Upper lobe of left lung (tissue), 6 donors: ENCODE data around the gene SMARCD2. TPM values are rescaled to one million over a fixed set of nuclear protein-coding genes. Genes with fewer than 3 reads are reported as not detected.
"Not testable (repeated sequence)": the region's sequence is repeated elsewhere in the genome, so short reads cannot be mapped to it uniquely, and the experiment has no call there.

Experiments used
- ATAC-seq, 2 donors: fragments of 200-7000 bp; cut with Tn5 transposase; one replicate each; pipeline ENCODE4 v1.9.1; 2022; ENCODE audit warnings: mild to moderate bottlenecking in 2 of 2, moderate library complexity in 2 of 2; ENCODE audit not compliant: low FRiP score in 2 of 2
- DNase-seq, 2 donors: peaks; one replicate each; pipeline ENCODE4 v3.0.0-alpha.2; 2019 to 2020
- H3K27ac ChIP-seq, 4 donors: fragments of 200-600 bp; sonication (generic); one replicate each; pipeline ENCODE4 v1.5.1; 2016 to 2019
- H3K27me3 ChIP-seq, 4 donors: fragments of 200-600 bp; sonication (generic); one replicate each; pipeline ENCODE4 v1.5.1; 2017 to 2019
- H3K36me3 ChIP-seq, 4 donors: fragments of 200-600 bp; sonication (generic); one replicate each; pipeline ENCODE4 v1.5.1; 2016 to 2019
- H3K4me1 ChIP-seq, 4 donors: fragments of 200-600 bp; sonication (generic); one replicate each; pipeline ENCODE4 v1.5.1; 2018 to 2019
- H3K4me3 ChIP-seq, 4 donors: fragments of 200-600 bp; sonication (generic); one replicate each; pipeline ENCODE4 v1.5.1; 2017 to 2019; ENCODE audit warnings: mild to moderate bottlenecking in 2 of 4, moderate library complexity in 1 of 4
- H3K9me3 ChIP-seq, 4 donors: fragments of 200-600 bp; sonication (generic); one replicate each; pipeline ENCODE4 v1.5.1; 2018 to 2019
- EP300 ChIP-seq, 4 donors: sonication (generic); formaldehyde crosslinking; IDR thresholded peaks; one replicate each; pipeline ENCODE4 v1.5.1; 2017; ENCODE audit warnings: antibody characterized with exemption in 4 of 4, control low read depth in 2 of 4
- POLR2A ChIP-seq, 4 donors: fragments of 450-650 bp; IDR thresholded peaks; one replicate each; pipeline ENCODE4 v1.5.1; 2016 to 2017; ENCODE audit warnings: antibody characterized with exemption in 4 of 4, mild to moderate bottlenecking in 2 of 4
- POLR2AphosphoS5 ChIP-seq, 2 donors: sonication (generic); formaldehyde crosslinking; IDR thresholded peaks; one replicate each; pipeline ENCODE4 v1.5.1; 2017; ENCODE audit warnings: antibody characterized with exemption in 2 of 2
- WGBS, 2 donors: methylation state at CpG; one replicate each; pipeline ENCODE4 v1.1.5; 2017 to 2018; 5-methylcytosine and 5-hydroxymethylcytosine counted together
- total RNA-seq, 6 donors: library from RNA; depleted of rRNA in 4 of 6; stranded (reverse); fragments of >200 nt in 4 of 6; gene quantifications; one replicate each; pipeline versions ENCODE4 v1.1.0 to v1.2.1, GENCODE V29; 2016 to 2021
- TF ChIP-seq, protein P1 (sequence below), 6 experiments: fragments of 450-650 bp in 4 of 6; fragments of 200-600 bp in 2 of 6; sonication (generic) in 2 of 6; IDR thresholded peaks; one replicate each; pipeline ENCODE4 v1.5.1; 2016 to 2019; ENCODE audit warnings: antibody characterized with exemption in 6 of 6
- donor health status: DM: no; HTN: no; CAD: no; lungs with moderate emphysema.
- donor health status: DM: no; HTN: yes; CAD: no; lungs with severe emphysema.

SMARCD2 gene
- total RNA-seq, 6 donors from 2014 or later: 77.0 to 137 (median 95.7) TPM

DNA sequence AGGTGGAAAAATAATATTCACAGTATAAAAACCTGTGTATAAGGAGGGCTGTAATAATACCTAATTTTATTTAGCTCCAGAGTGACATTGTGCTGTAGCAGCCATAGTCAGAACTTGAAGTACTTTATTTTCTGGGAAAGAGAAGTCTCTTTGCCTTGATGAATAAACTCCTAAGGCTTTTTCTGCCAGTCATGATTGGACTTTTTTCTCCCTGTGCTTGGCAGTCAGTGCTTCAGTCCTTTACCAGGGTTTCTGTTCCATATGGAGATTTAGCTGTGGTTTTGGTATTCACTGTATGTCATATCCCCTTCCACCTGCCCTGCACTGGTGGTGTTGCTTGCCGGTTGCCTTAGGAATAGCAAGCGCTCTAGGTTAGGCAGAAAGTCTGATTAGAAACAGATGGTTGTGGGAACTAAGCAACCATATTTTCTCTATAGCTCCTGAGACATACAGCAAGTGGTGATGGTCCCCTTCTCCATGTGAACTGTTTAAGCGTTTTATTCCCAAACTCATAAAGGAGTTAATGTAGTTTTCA is 43.8 kb downstream of the SMARCD2 start:
- Histone ChIP-seq H3K27me3 (no peaks in the 10 kb centered on the region), H3K36me3 (peaks cover 40 to 100% (median 92%) of the 10 kb centered on the region in 4 donors), H3K27ac (no peak overlapping the region), H3K4me3 (no peak overlapping the region), H3K4me1 (no peaks in the 10 kb centered on the region), H3K9me3 (no peaks in the 10 kb centered on the region)
- WGBS, 2 donors: 93 to 97% methylated on average over 3 of the region's 3 CpGs
- TF ChIP-seq POLR2AphosphoS5 (IDR thresholded peaks at IDR 0.05) (no peak), EP300 (IDR thresholded peaks at IDR 0.05) (no peak), POLR2A (IDR thresholded peaks at IDR 0.05) (no peak)
- TF ChIP-seq, protein P1, sequence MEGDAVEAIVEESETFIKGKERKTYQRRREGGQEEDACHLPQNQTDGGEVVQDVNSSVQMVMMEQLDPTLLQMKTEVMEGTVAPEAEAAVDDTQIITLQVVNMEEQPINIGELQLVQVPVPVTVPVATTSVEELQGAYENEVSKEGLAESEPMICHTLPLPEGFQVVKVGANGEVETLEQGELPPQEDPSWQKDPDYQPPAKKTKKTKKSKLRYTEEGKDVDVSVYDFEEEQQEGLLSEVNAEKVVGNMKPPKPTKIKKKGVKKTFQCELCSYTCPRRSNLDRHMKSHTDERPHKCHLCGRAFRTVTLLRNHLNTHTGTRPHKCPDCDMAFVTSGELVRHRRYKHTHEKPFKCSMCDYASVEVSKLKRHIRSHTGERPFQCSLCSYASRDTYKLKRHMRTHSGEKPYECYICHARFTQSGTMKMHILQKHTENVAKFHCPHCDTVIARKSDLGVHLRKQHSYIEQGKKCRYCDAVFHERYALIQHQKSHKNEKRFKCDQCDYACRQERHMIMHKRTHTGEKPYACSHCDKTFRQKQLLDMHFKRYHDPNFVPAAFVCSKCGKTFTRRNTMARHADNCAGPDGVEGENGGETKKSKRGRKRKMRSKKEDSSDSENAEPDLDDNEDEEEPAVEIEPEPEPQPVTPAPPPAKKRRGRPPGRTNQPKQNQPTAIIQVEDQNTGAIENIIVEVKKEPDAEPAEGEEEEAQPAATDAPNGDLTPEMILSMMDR (IDR thresholded peaks at IDR 0.05): no peak
- DNase-seq (no peak), ATAC-seq (no peak)

DNA sequence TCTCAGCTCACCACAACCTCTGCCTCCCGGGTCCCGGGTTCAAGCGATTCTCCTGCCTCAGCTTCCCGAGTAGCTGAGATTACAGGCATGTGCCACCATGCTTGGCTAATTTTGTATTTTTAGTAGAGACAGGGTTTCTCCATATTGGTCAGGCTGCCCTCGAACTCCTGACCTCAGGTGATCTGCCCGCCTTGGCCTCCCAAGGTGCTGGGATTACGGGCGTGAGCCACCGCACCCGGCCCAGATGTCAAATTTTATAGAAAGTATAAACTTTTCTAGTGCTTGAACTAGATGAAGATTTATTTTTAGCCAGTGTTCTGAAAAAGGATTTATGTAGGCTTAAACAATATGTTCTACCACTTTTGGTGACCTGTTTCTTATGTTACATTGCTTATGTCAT is 46.1 kb downstream of the SMARCD2 start:
- not testable (repeated sequence) for H3K27me3 ChIP-seq, H3K9me3 ChIP-seq, H3K4me3 ChIP-seq, H3K4me1 ChIP-seq, ATAC-seq, H3K27ac ChIP-seq
- 94 to 95% methylated on average over 10 of the region's 10 CpGs for WGBS, 2 donors
- DNase-seq: peak in 1 of 2 donors; percentile 25
- H3K36me3 ChIP-seq: peaks cover 56 to 100% (median 83%) of the 10 kb centered on the region in 4 donors

DNA sequence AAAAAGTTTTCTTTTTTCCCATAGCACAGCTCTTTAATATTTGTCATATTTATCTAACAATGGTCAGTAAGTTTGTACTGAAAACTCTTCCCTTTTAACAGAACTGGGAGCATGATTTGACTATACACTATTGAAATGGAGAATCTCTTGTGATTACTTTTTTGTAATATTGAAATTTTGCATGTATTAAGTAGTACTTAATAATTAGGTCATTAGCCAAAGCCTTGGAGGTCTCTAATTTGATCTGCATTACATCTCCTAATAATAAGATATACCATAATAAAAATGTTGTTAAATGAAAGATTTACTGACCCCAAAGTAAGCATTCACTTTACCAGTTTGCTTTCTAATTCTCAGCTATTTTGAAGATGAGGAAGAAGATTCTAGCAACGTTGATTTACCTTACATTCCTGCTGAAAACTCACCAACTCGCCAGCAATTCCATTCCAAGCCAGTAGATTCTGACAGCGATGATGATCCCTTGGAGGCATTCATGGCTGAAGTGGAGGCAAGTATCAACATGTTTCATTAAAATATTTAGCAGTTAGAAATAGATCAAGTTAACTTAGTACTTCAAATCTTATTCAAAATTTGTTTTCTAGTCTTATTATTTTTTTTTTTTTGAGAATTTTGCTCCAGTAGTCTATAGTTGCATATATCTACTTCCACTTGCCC is 50.3 kb downstream of the SMARCD2 start:
- 87 to 89% methylated on average over 3 of the region's 3 CpGs for WGBS, 2 donors
- no peak for ATAC-seq
- no peaks in the 10 kb centered on the region for H3K9me3 ChIP-seq
- DNase-seq: no peak
- H3K4me3 ChIP-seq: no peak overlapping the region
- H3K36me3 ChIP-seq: peaks cover 61 to 100% (median 82%) of the 10 kb centered on the region in 4 donors
- TF ChIP-seq POLR2A (IDR thresholded peaks at IDR 0.05) (no peak), EP300 (IDR thresholded peaks at IDR 0.05) (no peak)
- TF ChIP-seq, protein P1 (IDR thresholded peaks at IDR 0.05): no peak
- H3K27ac ChIP-seq: no peak overlapping the region
- no peaks in the 10 kb centered on the region for H3K4me1 ChIP-seq
- no peaks in the 10 kb centered on the region for H3K27me3 ChIP-seq

DNA sequence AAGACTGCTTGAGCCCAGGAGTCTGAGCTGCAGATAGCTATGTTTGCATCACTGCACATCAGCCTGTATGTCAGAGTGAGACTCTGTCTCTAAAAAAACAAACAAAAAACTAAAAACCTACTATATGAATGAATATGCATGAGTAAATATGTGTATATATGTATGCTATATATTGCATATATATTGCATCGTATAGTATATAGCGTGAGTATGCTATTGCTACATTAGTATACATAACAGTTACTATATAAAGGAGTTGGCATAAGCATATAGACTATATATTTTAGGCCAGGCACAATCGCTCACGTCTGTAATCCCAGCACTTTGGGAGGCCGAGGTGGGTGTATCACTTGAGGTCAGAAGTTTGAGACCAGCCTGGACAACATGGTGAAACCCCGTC is 52.4 kb downstream of the SMARCD2 start:
- no peaks in the 10 kb centered on the region for H3K27me3 ChIP-seq
- DNase-seq (no peak), ATAC-seq (no peak)
- TF ChIP-seq EP300 (IDR thresholded peaks at IDR 0.05) (no peak), POLR2AphosphoS5 (IDR thresholded peaks at IDR 0.05) (no peak), POLR2A (IDR thresholded peaks at IDR 0.05) (no peak)
- TF ChIP-seq, protein P1 (IDR thresholded peaks at IDR 0.05): no peak
- peaks cover 0 to under 1% (median 0%) of the 10 kb centered on the region in 4 donors for H3K4me1 ChIP-seq
- peaks cover 44 to 91% (median 66%) of the 10 kb centered on the region in 4 donors for H3K36me3 ChIP-seq
- H3K9me3 ChIP-seq: no peaks in the 10 kb centered on the region
- H3K27ac ChIP-seq: no peak overlapping the region
- WGBS, 2 donors: 91 to 93% methylated on average over 6 of the region's 6 CpGs
- H3K4me3 ChIP-seq: no peak overlapping the region

DNA sequence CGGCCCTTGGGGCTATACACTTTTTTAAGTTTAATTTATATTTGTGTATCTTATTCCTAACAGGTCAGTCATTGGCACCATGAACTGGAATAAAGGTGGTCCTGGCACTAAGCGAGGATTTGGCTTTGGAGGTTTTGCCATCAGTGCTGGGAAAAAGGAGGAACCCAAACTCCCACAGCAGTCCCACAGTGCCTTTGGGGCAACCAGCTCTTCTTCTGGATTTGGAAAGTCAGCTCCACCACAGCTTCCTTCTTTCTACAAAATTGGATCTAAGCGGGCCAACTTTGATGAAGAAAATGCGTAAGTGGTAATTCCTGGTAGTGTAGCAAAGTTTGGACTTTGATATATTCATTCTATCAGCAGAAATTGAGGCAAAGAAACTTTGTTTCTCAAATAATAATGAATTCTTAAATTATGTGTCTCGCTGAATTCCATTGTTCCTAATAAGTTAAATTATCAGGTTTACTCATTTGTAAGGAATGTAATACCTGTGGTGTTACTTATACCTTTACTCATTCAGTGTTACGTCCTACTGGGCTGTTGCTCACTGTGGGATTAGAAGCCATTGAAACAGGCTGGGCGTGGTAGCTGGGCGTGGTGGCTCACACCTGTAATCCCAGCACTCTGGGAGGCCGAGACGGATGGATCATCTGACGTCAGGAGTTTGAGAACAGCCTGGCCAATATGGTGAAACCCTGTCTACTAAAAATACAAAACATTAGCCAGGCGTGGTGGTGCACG is 55.3 kb downstream of the SMARCD2 start:
- peaks cover 0 to 7% (median 4%) of the 10 kb centered on the region in 4 donors for H3K4me1 ChIP-seq
- H3K27me3 ChIP-seq: no peaks in the 10 kb centered on the region
- peaks cover 21 to 79% (median 44%) of the 10 kb centered on the region in 4 donors for H3K36me3 ChIP-seq
- ATAC-seq (no peak), DNase-seq (no peak)
- no peaks in the 10 kb centered on the region for H3K9me3 ChIP-seq
- 94% methylated on average over 13 of the region's 13 CpGs for WGBS, 2 donors
- H3K27ac ChIP-seq: no peak overlapping the region
- no peak overlapping the region for H3K4me3 ChIP-seq
- no peak for TF ChIP-seq POLR2AphosphoS5 (IDR thresholded peaks at IDR 0.05)
- TF ChIP-seq, protein P1 (IDR thresholded peaks at IDR 0.05): no peak
- TF ChIP-seq EP300 (IDR thresholded peaks at IDR 0.05): no peak
- TF ChIP-seq POLR2A (IDR thresholded peaks at IDR 0.05): no peak
